Epithelial cell of prostate (primary cell): ENCODE data around the gene NALCN.
"Not testable (repeated sequence)": the region's sequence is repeated elsewhere in the genome, so short reads cannot be mapped to it uniquely, and the experiment has no call there.

Experiments used
- DNase-seq: peaks from one replicate; pipeline ENCODE4 v3.0.0-alpha.2; 2011; ENCODE audit warnings: low read depth, low spot score
- H3K27ac ChIP-seq: fragments of 450-650 bp; 2 replicates; pipeline ENCODE4 v1.5.1; 2017; ENCODE audit warnings: mild to moderate bottlenecking

The NALCN gene

GRCh38 chr13:101346161-101346560 lies 70.1 kb downstream of the NALCN start:
- no peak for DNase-seq
- no peak overlapping the region for H3K27ac ChIP-seq

DNA sequence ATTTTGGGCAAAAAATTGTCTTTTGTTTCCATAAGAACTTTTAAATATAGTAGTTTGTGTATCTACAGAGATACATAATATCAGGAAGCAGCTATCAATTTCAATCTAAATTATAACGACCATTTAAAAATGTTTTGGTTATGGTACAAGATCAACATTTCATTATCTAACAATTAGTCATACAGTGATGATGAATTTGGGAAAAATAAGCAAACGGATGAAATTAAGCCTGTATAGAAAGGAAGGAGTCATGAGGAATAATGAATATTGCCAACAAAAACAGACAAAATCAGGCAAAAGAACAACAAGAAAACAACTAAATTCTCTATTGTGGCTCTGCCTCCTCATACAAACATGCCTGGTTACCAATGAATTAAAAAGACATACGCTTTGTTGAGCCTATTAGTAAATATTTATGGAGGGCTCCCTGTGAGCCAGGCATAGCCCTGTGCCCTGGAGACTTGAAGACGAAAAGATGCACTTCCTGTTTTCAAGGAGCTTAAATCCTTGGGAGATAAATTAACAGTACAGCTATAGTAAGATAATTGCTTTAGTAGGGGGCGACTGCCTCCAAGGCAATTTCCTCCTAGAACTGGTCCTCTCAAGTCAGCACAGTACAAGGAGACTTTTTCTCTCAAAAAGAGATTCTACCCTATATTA lies 73.0 kb downstream of the NALCN start:
- no peak overlapping the region for H3K27ac ChIP-seq
- DNase-seq: no peak

DNA sequence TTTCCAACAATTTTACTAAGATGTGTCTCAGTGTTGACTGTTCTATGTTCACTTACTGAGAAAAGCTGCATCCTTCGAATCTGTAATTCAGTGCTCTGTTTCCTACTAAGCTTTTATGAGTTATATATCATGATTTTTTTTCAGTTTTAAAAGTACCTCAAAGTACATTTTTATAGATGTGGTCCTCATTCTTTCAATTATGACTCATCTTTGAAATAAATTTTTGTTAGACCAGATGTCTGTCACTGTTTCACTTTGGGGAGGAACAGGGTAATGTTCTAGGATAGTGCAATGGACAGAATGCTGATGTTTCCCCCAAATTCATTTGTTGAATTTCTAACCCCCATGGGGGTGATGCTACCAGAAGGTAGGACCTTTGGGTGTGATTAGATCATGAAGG lies 74.8 kb downstream of the NALCN start:
- no peak for DNase-seq
- H3K27ac ChIP-seq: no peak overlapping the region

DNA sequence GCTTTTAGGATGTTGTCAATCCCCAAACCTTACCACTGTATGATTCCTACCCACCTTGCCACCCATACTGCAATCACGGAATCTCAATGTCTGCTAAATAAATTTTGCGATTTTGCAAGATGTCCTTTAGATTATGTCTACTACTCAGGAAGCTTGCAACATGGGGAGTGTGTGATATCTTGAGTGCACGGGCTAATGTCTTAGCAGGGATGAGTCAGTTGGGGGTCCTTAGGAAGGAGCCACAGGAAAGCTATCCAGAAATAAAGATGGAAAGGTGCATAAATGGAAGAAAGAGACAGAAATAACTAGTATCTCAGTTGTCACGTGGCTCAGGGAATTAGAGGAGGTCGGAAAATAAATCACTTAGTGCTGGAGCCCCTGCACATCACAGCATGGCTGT lies 77.1 kb downstream of the NALCN start:
- no peak overlapping the region for H3K27ac ChIP-seq
- DNase-seq: no peak

GRCh38 chr13:101332583-101332982 lies 83.7 kb downstream of the NALCN start:
- no peak for DNase-seq

DNA sequence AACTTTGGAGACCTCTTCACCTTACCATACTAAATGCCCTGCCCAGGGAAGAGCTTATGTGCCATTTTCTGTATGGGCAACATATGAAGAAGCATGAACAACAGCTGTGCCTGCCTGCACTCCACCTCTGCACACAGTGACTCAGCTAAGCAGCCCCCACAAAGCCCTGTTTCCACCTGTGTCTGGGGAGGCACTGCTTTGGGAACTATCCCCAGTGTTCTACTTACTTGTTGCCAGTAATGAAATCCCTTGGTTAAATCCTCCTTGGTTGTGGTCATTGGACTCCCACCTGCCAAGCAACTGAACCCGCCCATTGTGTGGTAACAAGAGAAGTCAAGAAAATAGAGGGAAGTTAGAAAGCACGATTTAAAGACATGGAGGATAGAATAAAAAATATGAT lies 84.6 kb downstream of the NALCN start:
- H3K27ac ChIP-seq: no peak overlapping the region
- no peak for DNase-seq

More at GRCh38 chr13:101332583-101332982, 83.7 kb downstream of the NALCN start:
- no peak overlapping the region for H3K27ac ChIP-seq

GRCh38 chr13:101327871-101328270 lies 88.4 kb downstream of the NALCN start:
- no peak overlapping the region for H3K27ac ChIP-seq
- DNase-seq: no peak

DNA sequence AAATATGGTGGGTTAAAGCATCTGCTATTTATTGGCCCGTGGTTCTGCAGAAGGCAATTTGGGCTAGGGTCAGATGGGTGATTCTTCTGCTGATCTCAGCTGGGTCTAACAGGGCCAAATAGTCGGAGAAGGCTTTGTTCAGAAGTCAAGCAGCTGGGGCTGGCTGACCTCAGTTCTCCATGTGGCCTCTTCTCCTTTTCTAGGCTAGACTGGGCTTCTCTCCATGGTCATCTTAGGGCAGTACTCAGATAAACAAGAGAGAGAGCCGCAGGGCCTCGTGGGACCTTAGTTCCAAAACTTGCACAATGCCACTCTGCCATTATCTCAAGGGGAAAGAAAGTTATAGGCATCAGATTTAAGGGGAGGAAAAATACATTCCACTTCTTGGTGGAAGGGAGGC lies 89.6 kb downstream of the NALCN start:
- no peak for DNase-seq
- H3K27ac ChIP-seq: no peak overlapping the region

DNA sequence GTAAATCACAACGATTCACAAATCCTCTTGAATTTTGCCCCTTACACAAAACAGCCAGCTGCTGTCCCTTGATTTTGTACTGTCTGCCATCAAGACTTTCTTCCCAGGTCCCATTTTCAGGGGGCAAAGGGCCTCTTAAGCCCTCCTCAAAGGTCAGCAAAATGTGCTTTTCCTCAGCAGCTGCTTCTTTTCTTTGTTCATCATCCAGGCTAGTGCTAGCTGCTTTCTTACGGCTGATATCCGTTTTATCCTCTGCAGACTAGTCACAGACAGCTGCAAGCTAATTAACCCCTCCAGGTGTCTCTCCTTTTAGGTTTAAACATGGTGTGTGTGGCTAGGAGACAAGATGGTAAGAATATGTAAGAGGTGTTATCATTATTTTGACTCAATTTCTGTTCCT lies 90.9 kb downstream of the NALCN start:
- H3K27ac ChIP-seq: no peak overlapping the region
- no peak for DNase-seq

DNA sequence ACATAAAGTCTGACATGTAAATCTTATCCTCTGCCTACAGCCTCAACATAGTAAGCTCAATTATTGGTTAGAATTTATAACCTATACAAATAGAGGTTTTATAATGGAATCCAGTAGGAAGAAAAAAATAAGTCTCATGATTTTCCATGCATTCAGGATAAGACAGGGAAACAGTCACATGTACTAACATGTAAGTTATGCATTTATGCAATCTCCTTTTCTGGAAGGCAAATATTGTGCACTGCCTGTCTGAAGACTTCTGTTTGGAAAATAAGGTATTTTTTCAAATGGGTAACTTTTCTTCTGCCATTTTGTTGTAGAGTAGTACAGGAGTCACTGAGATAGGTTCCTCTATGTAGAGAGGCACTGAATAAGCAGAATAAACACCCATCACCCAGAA lies 92.7 kb downstream of the NALCN start:
- no peak overlapping the region for H3K27ac ChIP-seq
- DNase-seq: no peak

GRCh38 chr13:101317986-101318523 lies 98.3 kb downstream of the NALCN start:
- no peak overlapping the region for H3K27ac ChIP-seq
- DNase-seq: no peak

DNA sequence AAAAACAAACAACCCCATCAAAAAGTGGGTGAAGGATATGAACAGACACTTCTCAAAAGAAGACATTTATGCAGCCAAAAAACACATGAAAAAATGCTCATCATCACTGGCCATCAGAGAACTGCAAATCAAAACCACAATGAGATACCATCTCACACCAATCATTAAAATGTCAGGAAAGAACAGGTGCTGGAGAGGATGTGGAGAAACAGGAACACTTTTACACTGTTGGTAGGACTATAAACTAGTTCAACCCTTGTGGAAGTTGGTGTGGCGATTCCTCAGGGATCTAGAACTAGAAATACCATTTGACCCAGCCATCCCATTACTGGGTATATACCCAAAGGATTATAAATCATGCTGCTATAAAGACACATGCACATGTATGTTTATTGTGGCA lies 102.8 kb downstream of the NALCN start:
- not testable (repeated sequence) for H3K27ac ChIP-seq, DNase-seq

GRCh38 chr13:101309014-101309619 lies 107.2 kb downstream of the NALCN start:
- DNase-seq: no peak
- no peak overlapping the region for H3K27ac ChIP-seq

GRCh38 chr13:101308247-101309013 lies 107.9 kb downstream of the NALCN start:
- H3K27ac ChIP-seq: no peak overlapping the region
- no peak for DNase-seq

GRCh38 chr13:101307181-101307701 lies 109.1 kb downstream of the NALCN start:
- H3K27ac ChIP-seq: no peak overlapping the region
- DNase-seq: no peak

- no peak for DNase-seq
These were observed 109.5 kb downstream of the NALCN start for GRCh38 chr13:101306773-101307172.

GRCh38 chr13:101305981-101306411 lies 110.3 kb downstream of the NALCN start:
- no peak for DNase-seq
- no peak overlapping the region for H3K27ac ChIP-seq

More at GRCh38 chr13:101306773-101307172, 109.5 kb downstream of the NALCN start:
- no peak overlapping the region for H3K27ac ChIP-seq

- DNase-seq: no peak
- no peak overlapping the region for H3K27ac ChIP-seq
These were observed 112.8 kb downstream of the NALCN start for GRCh38 chr13:101303521-101303920.

GRCh38 chr13:101301053-101301452 lies 115.3 kb downstream of the NALCN start:
- no peak for DNase-seq
- no peak overlapping the region for H3K27ac ChIP-seq

- DNase-seq: no peak
These were observed 115.8 kb downstream of the NALCN start for GRCh38 chr13:101300531-101300930.

GRCh38 chr13:101298517-101298916 lies 117.8 kb downstream of the NALCN start:
- DNase-seq: no peak
- H3K27ac ChIP-seq: no peak overlapping the region

More at GRCh38 chr13:101300531-101300930, 115.8 kb downstream of the NALCN start:
- no peak overlapping the region for H3K27ac ChIP-seq
